Skeletal muscle tissue (tissue), 4 donors: ENCODE measurements around the gene ZDHHC21. TPM values are rescaled to one million over a fixed set of nuclear protein-coding genes. Genes with fewer than 3 reads are reported as not detected.
A peak's percentile ranks its signal among the peaks of the same experiment; 100 is the strongest.

Source experiments
- H3K27ac ChIP-seq: one replicate; pipeline ENCODE4 v1.7.0; 2013; ENCODE audit warnings: mild to moderate bottlenecking, low read depth, low read length, inconsistent platforms
- H3K27me3 ChIP-seq, 3 donors: one replicate each; pipeline ENCODE4 v1.7.0; 2013; ENCODE audit warnings: low read length in 3 of 3; ENCODE audit not compliant: control insufficient read depth in 3 of 3, insufficient read depth in 3 of 3
- H3K36me3 ChIP-seq, 3 donors: one replicate each; pipeline ENCODE4 v1.7.0; 2013; ENCODE audit warnings: low read length in 3 of 3; ENCODE audit not compliant: control insufficient read depth in 3 of 3, insufficient read depth in 3 of 3
- H3K4me1 ChIP-seq, 3 donors: one replicate each; pipeline ENCODE4 v1.7.0; 2013; ENCODE audit warnings: low read length in 3 of 3, mild to moderate bottlenecking in 3 of 3; ENCODE audit not compliant: control insufficient read depth in 3 of 3, insufficient read depth in 3 of 3
- H3K4me3 ChIP-seq, 3 donors: one replicate each; pipeline ENCODE4 v1.7.0; 2013; ENCODE audit warnings: low read length in 3 of 3
- H3K9ac ChIP-seq, 3 donors: one replicate each; pipeline ENCODE4 v1.7.0; 2013; ENCODE audit warnings: low read length in 3 of 3, mild to moderate bottlenecking in 3 of 3, moderate library complexity in 2 of 3, low read depth in 1 of 3
- H3K9me3 ChIP-seq, 3 donors: one replicate each; pipeline ENCODE4 v1.7.0; 2013; ENCODE audit warnings: low read length in 3 of 3; ENCODE audit not compliant: control insufficient read depth in 3 of 3
- total RNA-seq: library from RNA; depleted of rRNA; stranded (reverse); fragments of >200 nt; gene quantifications from one replicate; pipeline ENCODE4 v1.2.3, GENCODE V29; 2014
- donor health status: Osteomylitis.

The ZDHHC21 gene
- total RNA-seq, 1 donor from 2014 or later, result 24.5 TPM

DNA sequence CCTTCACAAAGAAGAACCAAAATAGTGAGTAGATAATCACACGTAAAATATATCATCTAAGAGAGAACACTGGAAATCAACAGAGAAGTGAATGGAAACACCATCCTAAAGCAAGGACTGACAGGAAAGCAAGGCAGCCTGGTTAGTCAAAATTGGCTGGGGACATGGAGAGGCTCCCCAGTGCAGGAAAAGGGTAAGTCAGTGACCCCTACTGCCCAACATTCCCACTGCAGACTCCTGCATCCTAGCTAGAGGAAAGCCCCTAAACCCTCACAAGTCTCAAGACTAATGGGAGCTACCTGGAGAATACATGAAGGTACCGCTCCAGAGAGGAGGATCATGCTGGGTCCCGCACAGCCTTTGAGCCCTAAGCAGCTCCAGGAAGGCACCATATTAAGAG is 60.1 kb downstream of the ZDHHC21 start:
- Histone ChIP-seq H3K27ac (no peak overlapping the region), H3K27me3 (no peaks in the 10 kb centered on the region), H3K9ac (no peak overlapping the region), H3K4me3 (no peak overlapping the region), H3K4me1 (no peaks in the 10 kb centered on the region), H3K9me3 (no peaks in the 10 kb centered on the region), H3K36me3 (peaks cover 0 to 5% (median 2%) of the 10 kb centered on the region in 3 donors)

DNA sequence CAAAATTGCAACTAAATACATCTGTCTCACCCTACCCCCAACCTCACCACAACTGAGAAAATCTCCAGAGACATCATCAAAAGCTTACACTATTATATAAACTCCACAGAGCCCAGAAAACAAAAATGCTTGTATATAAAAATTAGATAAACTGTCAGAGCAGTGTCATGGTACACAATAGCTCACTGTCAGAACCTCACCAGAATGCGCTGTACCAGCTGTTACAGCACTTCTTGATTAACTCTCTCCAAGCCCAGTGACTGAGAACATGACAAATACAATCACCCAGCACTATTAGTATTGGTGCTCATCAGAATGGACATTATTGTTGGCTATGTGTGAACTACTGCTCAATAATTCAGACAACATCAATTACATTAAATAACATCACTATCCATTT is 65.7 kb downstream of the ZDHHC21 start:
- no peaks in the 10 kb centered on the region for H3K4me1 ChIP-seq
- H3K9me3 ChIP-seq, result no peaks in the 10 kb centered on the region
- H3K27ac ChIP-seq, result no peak overlapping the region
- peak overlapping the region in 1 of 3 donors; percentile 17 for H3K9ac ChIP-seq
- no peak overlapping the region for H3K4me3 ChIP-seq
- H3K36me3 ChIP-seq, result peaks cover 0 to 5% (median 0%) of the 10 kb centered on the region in 3 donors
- H3K27me3 ChIP-seq, result no peaks in the 10 kb centered on the region

DNA sequence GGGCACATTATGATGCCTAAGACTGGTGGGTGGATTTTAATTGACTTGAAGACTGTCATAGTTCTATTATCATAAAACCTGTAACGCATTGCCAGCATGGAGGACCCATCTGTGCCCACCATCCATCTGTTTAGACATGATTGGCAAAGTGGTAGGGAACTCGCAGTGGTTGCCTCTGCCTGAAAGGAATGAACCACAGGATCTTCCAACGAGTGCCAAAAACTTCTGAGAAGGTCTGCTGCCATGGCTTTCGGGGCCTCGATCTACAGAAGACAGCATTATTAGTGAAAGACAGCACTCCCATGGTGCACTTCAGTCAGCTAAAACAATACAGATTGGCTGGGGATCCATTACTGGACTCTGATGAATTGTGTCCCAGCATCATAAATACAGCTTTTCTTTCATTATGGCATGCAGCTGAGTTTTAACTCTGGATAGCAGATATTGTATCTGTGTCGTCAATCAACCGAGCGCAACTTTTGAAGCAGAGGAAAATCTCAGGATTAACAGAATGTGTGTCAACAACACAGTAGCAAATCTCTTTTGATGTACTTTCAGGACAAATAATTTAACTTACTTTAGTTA is 74.3 kb downstream of the ZDHHC21 start:
- Histone ChIP-seq H3K4me3 (no peak overlapping the region), H3K27me3 (no peaks in the 10 kb centered on the region), H3K4me1 (no peaks in the 10 kb centered on the region), H3K27ac (no peak overlapping the region), H3K9ac (no peak overlapping the region), H3K9me3 (no peaks in the 10 kb centered on the region), H3K36me3 (peaks cover 0 to 5% (median 5%) of the 10 kb centered on the region in 3 donors)

DNA sequence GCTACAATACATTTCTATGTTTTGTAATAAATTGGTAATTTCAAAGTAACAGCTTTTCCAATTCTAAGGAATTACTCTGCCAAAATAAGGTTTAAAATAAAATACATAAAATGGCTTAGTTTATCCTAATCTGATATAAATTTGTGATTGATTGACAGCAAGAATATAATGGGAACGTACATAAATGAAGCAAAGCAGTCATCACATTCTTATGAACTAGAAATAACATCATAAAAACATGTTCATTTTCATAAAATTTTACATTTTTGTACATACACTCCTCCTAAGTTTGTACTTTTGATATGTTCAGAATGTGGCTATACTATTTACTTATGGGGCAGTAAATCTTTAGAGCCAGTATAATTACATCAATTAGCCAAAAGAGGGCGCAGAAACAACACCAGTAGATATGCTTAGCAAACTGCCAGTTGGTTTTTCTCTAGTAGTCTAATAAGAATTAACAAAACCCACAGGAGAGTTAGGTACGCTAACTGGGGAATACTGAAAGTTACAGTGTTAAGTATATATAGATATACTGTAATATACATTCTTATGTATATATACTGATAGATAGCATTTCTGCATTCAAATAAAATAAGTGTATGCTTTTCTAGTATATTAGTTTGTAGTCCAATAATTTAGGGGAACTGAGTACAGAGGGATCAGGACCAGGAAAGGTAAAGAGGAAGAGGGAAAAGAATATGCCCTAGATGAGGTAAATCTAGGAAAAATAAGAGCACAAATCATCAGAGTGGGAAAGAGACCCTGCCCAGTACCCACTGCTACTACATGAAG is 76.8 kb downstream of the ZDHHC21 start:
- Histone ChIP-seq H3K4me1 (no peaks in the 10 kb centered on the region), H3K27me3 (no peaks in the 10 kb centered on the region), H3K27ac (no peak overlapping the region), H3K9ac (no peak overlapping the region), H3K9me3 (no peaks in the 10 kb centered on the region), H3K36me3 (peaks cover 0 to 5% (median 5%) of the 10 kb centered on the region in 3 donors), H3K4me3 (no peak overlapping the region)

DNA sequence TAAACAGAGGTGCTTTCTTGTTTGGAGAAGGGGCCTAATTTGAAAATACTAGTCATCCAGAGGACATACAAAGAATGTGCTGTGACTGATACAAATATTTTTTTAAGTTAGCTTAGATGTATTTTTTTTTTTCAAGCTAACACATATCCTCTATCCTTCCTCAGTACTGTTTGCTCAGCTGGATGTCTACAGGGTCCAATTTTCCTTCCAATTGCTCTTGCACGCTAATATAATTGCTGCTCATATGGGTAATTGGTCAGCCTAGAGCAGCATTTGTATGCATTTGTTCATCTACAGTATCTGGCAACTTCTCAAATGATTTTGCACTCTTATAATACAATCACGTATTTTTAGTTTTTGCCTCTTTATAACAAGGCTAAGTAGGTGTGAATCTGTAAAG is 84.7 kb downstream of the ZDHHC21 start:
- H3K27me3 ChIP-seq, result no peaks in the 10 kb centered on the region
- no peaks in the 10 kb centered on the region for H3K4me1 ChIP-seq
- H3K27ac ChIP-seq, result no peak overlapping the region
- no peak overlapping the region for H3K4me3 ChIP-seq
- no peak overlapping the region for H3K9ac ChIP-seq
- H3K9me3 ChIP-seq, result no peaks in the 10 kb centered on the region
- no peaks in the 10 kb centered on the region for H3K36me3 ChIP-seq

DNA sequence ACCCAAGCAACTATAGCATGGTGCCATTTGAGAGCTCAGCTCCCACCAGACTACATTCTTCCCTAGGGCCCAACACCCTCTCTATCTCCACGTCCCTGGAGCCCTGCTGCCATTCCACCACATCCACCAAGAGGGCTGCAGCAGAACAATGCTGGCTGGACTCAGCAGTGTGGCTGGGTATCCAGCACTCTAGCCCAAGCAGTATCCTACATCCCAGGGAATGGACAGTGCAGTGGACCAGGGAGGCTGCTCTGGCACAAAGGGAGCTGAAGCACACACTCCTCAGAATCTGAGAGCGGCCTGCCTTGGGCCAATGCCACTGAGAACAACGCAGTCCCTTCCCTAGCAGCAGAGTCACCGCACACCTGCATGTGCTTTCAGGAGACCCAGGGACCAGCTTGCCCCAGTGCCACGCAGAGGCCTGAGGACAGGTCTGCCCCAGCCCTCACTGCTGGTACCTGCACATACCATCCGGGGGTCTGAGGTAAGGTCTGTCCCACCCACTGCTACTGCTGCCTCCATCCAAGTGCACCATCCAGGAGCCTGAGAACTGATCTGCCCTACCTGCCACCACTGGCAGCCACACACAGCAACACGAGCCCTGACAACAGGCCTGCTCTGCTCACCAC is 95.9 kb downstream of the ZDHHC21 start:
- Histone ChIP-seq H3K4me3 (no peak overlapping the region), H3K9ac (no peak overlapping the region), H3K27ac (no peak overlapping the region), H3K4me1 (no peaks in the 10 kb centered on the region), H3K9me3 (peaks cover 0 to 2% (median 0%) of the 10 kb centered on the region in 3 donors), H3K27me3 (no peaks in the 10 kb centered on the region), H3K36me3 (peaks cover 7 to 10% (median 10%) of the 10 kb centered on the region in 3 donors)

DNA sequence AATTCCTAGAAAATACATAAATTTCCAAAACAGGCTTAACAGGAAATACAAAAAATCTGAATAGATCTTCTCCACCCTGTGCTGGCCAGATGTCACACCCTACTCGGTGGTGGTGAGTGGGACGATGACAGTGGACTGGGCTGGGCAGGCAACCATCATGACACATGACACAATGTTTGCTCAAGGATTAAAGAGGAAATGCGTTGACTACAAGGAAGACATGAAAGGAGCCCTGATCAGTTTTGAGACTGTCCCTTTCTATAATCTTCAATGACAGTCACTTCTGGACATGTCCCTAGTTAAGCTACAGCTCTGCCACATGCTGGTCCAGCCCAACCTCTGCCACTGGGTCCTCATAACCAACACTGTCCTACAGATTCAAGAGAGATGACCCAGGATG is 99.8 kb downstream of the ZDHHC21 start:
- H3K9me3 ChIP-seq, result peaks cover 0 to 2% (median 0%) of the 10 kb centered on the region in 3 donors
- H3K4me1 ChIP-seq, result no peaks in the 10 kb centered on the region
- peaks cover 4 to 10% (median 10%) of the 10 kb centered on the region in 3 donors for H3K36me3 ChIP-seq
- H3K27me3 ChIP-seq, result no peaks in the 10 kb centered on the region
- no peak overlapping the region for H3K4me3 ChIP-seq
- H3K9ac ChIP-seq, result no peak overlapping the region
- no peak overlapping the region for H3K27ac ChIP-seq

DNA sequence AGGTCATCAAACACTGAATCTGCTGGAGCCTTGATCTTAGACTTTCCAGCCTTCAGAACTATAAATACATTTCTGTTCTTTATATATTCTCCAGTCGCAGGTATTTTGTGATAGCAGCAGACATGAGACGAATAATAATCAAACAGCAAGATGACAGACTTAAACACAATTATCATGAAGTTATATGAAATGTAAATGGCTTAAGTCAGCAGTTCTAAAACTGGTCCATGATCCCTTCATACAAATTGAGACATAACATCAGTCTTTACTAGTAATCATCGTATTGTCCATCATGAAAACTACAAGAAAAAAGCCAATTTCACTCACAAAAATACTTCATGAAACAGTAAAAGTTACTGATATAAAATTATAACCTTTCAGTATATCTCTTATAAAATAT is 101.8 kb downstream of the ZDHHC21 start:
- no peaks in the 10 kb centered on the region for H3K4me1 ChIP-seq
- peaks cover 0 to 2% (median 0%) of the 10 kb centered on the region in 3 donors for H3K9me3 ChIP-seq
- H3K4me3 ChIP-seq, result no peak overlapping the region
- H3K9ac ChIP-seq, result no peak overlapping the region
- H3K27me3 ChIP-seq, result no peaks in the 10 kb centered on the region
- no peak overlapping the region for H3K27ac ChIP-seq
- H3K36me3 ChIP-seq, result peaks cover 4 to 9% (median 9%) of the 10 kb centered on the region in 3 donors

DNA sequence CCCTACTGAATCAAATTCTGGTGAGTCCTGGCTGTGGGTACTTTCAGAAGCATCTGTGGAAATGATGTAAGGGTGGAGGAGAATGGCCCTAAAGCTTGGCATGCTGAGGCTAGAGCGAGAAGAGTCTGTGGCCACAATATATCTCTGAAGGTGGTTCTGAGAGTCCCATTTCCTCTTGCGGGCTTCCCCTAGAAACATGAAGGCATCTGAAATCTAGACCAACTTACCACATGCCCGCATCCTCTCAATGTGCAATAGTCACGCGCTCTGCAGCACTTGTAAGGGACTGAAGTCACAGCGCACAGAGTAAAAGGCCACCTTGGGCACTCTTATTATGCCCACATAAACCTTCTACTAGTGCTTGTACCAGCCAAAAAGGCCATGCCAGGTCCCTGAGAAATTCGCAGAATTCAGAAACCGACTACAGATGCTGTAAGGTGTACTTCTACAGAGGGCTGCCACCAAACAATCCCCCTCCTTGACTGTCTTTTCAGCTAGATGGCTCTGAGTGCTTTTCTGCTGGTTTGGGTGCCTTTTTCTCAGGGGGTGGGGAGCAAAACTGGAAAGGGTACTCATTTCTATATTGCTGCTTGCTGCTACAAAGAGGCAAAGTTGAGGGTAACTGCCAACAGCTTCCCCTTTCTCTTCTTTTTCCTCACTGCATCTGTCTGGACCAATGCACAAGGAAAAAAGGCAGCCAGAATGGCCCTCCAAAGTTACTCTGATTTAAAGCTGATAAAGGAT is 107.3 kb downstream of the ZDHHC21 start:
- no peaks in the 10 kb centered on the region for H3K27me3 ChIP-seq
- H3K9me3 ChIP-seq, result no peaks in the 10 kb centered on the region

More for the DNA sequence above, 107.3 kb downstream of the ZDHHC21 start:
- Histone ChIP-seq H3K4me1 (no peaks in the 10 kb centered on the region), H3K27ac (no peak overlapping the region), H3K9ac (no peak overlapping the region), H3K4me3 (no peak overlapping the region), H3K36me3 (no peaks in the 10 kb centered on the region)
